HG03064 (cell line): Measurements from ENCODE around the gene OR4D11.
"Not testable (repeated sequence)": the region's sequence is repeated elsewhere in the genome, so short reads cannot be mapped to it uniquely, and the experiment has no call there.

Experiments used
- ATAC-seq: cut with Tn5 transposase; IDR thresholded peaks from one replicate; pipeline ENCODE4 v1.9.1; 2021; ENCODE audit warnings: low read depth; ENCODE audit not compliant: unreplicated experiment

The OR4D11 gene

DNA sequence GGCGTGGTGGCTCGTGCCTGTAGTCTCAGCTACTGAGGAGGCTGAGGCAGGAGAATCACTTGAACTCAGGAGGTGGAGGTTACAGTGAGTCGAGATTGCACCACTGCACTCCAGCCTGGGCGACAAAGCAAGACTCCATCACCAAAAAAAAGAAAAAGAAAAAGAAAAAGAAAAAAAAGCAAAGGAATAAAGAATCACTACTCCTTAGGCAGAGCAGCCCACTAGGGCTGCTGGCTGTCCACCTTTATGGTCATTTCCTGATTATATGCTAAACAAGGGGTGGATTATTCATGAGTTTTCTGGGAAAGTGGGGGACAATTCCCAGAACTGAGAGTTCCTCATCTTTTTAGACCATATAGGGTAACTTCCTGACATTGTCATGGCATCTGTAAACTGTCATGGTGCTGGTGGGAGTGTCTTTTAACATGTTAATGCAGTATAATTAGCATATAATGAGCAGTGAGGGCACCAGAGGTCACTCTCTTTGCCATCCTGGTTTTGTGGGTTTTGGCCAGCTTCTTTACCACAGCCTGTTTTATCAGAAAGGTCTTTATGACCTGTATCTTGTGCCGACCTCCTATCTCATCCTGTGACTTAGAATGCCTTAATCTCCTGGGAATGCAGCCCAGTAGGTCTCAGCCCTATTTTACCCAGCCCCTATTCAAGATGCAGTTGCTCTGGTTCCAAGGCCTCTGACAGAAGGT, 44.4 kb downstream of the OR4D11 start:
- not testable (repeated sequence) for ATAC-seq

DNA sequence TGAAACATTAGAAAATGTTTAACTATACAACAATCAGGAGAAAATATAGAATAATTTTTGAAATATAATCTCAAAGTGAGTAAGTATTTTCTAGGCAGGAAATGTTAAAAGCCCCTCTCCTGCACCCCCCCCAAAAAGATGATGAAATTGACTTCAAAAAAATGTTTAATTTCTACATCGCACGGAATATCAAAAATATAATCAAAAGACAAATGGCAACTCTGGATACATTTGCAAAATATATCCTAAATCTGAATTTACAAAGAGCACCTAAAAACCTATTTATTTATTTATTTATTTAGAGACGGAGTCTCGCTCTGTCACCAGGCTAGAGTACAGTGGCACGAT, 44.9 kb downstream of the OR4D11 start:
- no peak for ATAC-seq

DNA sequence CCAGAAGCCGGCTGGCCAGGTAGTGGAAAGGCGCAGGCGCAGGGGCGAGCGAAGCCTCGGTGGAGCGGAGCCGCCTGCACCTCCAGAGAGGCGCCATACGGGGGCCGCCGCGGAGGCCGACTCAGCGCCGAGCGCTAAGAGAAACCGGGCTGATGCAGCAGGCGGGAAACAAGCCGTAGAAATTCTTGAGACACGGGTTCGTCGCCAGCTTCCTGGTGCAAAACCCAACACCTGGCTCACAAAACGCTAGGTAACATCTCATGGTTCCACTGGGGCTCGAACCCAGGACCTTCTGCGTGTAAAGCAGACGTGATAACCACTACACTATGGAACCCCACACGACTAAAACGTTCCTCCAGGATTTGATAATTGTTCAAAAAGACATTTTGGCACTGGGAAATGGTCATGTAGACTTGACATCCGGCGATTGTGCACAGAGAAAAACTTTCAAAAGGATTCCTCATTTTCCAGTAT, 47.0 kb downstream of the OR4D11 start:
- peak; percentile 85 for ATAC-seq

DNA sequence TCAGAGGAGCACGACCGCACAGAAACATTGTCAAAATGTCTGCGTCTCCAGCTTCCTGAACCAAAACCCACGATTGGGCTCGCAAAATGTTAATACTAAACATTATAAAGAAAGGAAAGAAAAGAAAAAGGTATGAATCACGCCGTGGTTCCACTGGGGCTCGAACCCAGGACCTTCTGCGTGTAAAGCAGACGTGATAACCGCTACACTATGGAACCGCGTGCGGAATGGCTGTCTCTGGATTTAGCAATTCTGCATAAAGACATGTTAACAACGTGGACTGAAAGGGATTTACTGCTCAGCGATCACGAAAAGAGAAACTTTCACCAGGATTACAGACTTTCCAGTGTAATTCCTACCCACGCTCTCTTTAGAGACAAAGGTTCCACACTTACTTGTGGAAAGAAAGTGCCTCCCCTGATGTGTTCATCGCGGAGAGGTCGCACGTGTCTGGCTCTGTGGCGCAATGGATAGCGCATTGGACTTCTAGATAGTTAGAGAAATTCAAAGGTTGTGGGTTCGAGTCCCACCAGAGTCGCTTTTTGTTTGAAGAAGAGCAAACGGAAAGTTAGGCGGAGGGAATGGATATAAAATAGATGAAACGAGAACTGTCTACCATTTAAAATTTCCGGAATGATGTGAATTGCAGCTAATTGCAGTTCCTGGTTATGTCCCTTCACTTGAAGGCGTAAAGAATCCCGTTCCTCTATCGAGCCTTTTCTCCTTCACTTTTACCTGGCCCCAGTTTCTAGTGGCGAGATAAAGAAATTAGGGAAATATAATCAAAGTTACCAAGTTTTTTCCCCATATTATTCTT, 47.7 kb downstream of the OR4D11 start:
- peak; percentile 50 for ATAC-seq

DNA sequence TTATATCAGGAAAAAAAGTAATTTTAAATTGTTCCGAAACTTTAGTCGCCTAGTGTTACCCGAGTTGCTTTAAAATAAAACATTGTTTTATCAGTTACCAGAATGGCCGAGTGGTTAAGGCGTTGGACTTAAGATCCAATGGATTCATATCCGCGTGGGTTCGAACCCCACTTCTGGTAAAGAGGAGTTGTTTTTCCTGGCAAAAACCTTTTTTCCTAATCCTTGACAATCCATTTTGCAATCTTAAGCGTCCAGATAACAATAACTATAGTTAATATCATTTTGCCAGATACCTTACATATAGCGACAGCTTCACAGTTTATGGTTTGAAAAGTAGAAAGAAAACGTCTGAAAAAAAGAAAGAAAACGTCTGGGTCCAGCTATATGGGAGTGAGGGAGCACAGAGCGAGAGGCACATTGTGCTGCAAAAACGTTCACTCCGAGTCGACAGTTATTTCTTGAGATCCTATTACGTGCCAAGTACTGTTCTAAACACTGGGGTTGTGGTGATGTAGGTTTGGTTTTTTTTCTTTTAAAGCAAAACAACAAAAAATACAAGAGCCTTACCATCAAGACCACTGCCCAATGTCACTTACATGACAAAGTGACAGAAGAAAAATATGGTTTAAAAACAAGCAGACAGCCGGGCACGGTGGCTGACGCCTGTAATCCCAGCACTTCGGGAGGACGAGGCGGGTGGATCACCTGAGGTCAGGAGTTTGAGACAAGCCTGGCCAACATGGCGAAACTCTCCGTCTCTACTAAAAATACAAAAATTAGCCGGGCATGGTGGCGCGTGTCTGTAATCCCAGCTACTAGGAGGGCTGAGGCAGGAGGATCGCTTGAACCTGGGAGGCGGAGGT, 48.5 kb downstream of the OR4D11 start:
- no peak for ATAC-seq

- no peak for ATAC-seq
These were observed 49.5 kb downstream of the OR4D11 start for GRCh38 chr11:59552844-59553243.

DNA sequence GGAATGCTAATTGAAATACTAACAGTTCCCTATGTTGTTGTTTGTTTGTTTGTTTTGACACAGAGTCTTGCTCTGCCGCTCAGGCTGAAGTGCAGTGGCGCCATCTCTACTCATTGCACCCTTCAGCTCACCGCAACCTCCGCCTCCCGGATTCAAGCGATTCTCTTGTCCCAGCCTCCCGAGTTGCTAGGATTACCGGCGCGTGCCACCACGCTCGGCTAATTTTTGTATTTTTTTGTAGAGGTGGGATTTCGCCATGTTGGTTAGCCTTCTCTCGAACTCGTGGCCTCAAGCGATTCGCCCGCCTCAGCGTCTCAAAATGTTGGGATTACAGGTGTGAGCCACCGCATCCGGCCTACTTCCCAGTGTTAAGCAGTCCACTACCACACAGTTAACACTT, 49.9 kb downstream of the OR4D11 start:
- no peak for ATAC-seq
